ENCODE measurements around the gene MTARC1.
A peak's percentile ranks its signal among the peaks of the same experiment; 100 is the strongest.

Gene MTARC1

DNA sequence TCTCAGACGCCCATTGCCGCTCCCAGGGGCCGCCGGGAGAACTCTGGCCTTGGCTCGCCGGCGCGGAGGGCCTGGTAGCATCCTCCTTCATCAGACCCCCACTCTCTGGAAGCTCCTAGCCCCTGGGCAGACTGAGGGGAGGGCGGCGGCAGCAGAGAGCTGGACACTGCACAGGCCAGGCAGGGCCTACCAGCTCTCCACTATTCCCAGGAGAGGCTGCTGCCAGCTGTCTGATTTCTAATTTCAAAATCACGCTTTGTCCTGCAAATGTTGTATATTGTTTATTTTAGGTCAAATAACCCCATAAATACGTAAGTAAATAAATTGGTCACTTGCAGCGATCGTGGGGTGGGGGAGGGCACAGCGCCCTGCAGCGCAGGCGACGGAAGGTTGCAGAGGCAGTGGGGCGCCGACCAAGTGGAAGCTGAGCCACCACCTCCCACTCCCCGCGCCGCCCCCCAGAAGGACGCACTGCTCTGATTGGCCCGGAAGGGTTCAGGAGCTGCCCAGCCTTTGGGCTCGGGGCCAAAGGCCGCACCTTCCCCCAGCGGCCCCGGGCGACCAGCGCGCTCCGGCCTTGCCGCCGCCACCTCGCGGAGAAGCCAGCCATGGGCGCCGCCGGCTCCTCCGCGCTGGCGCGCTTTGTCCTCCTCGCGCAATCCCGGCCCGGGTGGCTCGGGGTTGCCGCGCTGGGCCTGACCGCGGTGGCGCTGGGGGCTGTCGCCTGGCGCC is at the start of gene MTARC1:
MTARC1 (plus strand) TSS at position 577 of the 732 bp plus-strand sequence; CDS start at position 609, 32 bp downstream.
- peak; percentile 68 for DNase-seq

DNA sequence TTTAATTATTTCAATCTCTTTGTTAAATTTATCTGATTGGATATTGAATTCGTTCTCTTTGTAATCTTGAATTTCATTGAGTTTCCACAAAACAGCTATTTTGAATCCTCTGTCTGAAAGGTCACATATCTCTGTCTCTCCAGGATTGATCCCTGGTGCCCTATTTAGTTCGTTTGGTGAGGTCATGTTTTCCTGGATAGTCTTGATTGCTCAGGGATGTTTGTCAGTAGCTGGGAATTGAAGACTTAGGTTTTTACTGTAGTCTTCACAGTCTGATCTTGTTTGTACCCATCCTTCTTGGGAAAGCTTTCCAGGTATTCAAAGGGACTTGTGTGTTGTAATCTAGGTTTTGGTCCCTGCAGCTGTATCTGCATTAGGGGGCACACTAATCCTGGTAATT is 45.4 kb upstream of the MTARC1 start:
- no peak for DNase-seq

DNA sequence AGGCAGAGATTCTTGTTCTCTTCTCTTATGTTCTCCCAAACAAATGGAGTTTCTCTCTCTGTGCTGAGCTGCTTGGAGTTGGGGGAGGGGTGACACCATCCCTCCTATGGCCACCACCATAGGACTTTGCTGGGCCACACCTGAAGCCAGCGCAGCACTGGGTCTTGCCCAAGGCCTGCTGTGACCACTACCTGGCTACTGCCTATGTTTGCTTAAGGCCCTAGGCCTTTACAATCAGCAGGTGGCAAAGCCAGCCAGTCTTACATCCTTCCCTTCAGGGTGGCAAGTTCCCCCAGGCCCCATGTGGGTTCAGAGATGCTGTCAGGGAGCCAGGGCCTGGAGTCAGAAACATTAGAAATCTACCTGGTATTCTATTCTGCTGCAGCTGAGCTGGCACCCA is 44.9 kb upstream of the MTARC1 start:
- DNase-seq = no peak

DNA sequence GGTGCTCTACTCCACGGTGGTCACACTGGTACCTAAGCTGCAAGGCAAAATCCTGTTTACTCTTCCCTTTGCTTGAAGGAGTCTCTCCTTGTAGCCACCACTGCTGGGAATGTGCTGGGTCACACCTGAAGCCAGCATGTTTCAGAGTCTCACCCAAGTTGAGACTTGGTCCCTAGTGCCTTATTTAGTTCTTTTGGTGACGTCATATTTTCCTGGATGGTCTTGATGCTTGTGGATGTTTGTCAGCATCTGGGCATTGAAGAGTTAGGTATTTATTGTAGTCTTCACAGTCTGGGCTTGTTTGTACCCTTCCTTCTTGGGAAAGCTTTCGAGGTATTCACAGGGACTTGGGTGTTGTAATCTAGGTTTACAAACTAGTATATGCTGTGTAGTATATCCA is 44.2 kb upstream of the MTARC1 start:
- DNase-seq = no peak

- no peak for DNase-seq
Measured at GRCh38 chr1:220746851-220747250, 39.9 kb upstream of the MTARC1 start.

- DNase-seq = no peak
Measured at GRCh38 chr1:220747437-220748088, 39.1 kb upstream of the MTARC1 start.

DNA sequence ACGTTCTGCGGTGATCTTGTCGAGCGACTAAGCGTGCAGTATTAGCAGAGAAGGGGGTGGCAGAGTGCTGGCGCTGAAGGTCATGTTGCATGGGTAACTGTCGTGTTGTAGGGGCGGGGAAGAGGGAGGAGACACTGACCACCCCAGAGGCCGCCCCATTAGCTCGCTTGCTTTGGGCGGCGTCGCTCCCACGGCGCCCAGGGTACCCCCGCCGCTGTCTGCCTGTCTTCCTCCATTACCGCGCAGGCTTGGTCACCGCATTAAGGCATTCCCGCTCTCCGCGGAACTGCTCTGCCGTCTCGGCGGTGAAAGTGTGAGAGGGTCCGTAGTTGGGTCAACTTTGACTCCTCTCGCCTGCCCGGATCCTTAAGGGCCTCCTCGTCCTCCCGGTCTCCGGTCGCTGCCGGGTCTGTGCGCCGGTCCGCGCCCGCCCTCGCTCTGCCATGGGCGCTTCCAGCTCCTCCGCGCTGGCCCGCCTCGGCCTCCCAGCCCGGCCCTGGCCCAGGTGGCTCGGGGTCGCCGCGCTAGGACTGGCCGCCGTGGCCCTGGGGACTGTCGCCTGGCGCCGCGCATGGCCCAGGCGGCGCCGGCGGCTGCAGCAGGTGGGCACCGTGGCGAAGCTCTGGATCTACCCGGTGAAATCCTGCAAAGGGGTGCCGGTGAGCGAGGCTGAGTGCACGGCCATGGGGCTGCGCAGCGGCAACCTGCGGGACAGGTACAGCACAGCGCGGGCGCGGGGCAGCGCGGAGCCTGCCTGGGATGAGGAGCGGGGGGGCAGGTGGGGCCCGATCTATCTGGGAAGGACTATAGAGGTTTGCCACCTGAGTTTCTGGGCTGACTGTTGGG is 38.4 kb upstream of the MTARC1 start, which contains the start of gene MTARC2:
MTARC2 (plus strand) TSS at position 234 of the 846 bp plus-strand sequence; CDS start at position 444, 210 bp downstream.
- DNase-seq = peak; percentile 67

GRCh38 chr1:220748936-220749335 is 37.8 kb upstream of the MTARC1 start:
- no peak for DNase-seq

DNA sequence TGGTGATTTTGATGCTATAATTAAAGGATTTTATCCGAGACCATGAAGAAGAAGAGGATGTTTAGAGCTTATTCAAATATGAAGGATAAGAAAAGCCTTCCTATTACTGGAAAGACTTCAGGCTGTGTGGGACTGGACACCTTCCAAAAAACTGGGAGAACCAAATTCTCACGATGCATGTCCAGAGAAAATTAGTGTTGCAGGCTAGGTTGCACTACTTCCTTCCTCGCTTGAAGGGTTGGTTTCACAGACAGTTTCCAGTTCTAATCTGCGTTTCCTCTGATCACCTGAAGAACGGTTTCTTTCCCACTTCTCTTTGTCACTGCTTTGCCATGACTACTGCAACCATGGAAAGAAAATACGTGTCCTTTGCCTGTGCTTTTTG is 36.6 kb upstream of the MTARC1 start:
- DNase-seq = no peak

DNA sequence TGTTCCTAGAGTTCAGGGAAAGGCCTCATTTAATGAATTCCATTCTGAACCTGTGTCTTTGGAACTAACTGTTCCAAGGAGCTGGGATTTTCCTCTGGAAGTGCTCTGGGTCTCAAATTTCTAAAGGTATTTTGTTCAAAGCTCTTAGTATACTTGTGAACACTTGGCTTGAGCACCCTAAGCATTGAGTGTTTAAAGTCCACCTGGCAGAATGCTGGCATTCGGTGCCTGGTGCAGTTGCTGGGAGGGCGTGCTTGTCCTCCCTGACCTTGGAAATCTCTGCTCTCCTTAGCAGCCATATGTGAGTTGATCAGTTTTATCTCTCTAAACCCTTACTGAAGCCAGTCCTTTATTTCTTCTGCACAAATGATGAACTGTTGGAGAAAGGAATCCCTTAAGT is 35.6 kb upstream of the MTARC1 start:
- DNase-seq = peak; percentile 48

DNA sequence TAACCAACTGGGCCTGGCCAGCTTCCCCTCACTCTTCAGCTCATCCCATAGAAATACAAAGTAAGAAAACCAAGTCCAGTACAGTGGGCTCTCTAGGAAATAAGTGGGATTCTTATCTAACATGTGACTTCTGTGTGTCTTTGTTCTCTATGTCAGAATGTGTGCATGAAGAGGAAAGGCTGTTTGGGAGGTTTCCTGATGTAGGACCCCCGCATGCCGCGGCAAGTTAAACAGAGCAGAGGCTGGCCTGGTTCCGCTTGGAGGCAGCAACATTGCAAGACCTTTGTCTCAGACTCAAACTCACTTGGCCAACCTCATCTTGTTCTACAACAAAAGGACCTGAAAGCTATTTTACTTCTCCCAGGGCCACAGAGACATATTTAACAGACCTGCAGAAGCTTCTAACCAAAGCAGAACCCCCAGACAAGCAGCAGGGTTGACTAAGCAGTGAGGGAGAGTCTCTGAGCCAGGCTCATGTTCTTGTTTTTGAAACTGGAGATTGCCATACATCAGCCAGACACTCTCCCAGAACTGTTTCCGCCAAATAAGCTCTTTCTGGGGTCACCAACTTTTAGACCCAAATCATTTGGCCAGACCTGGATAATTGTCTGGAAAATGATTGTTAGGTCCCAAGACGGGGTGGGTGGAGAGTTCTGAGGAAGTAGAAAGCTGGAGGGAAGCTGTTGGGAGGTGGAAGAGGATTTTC is 32.3 kb upstream of the MTARC1 start:
- DNase-seq = no peak

GRCh38 chr1:220754918-220755295 is 31.8 kb upstream of the MTARC1 start:
- no peak for DNase-seq

GRCh38 chr1:220755309-220755708 is 31.4 kb upstream of the MTARC1 start:
- DNase-seq = no peak

GRCh38 chr1:220757441-220757840 is 29.3 kb upstream of the MTARC1 start:
- DNase-seq = no peak

DNA sequence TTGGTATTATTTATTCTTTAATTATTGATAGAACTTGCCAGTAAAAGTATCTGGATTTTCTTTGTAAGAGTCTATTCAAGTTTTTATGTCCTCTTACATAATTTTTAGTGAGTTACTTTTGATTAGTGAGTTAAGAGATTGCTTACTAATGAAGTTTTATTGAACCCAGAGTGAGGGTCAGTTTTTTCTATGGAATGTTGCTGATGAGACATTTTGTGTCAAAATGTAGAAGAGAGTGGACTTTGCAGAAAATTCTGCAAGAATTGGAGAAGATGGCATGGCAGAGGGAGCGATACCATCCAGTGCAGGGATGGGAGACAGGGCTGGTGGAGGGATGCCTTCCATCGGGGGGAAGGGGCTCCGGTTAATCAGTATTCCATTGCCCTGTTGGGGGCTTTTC is 27.6 kb upstream of the MTARC1 start:
- no peak for DNase-seq

- DNase-seq = no peak
Measured at GRCh38 chr1:220761688-220762427, 24.9 kb upstream of the MTARC1 start.

- no peak for DNase-seq
Measured at GRCh38 chr1:220764757-220765156, 22.0 kb upstream of the MTARC1 start.

DNA sequence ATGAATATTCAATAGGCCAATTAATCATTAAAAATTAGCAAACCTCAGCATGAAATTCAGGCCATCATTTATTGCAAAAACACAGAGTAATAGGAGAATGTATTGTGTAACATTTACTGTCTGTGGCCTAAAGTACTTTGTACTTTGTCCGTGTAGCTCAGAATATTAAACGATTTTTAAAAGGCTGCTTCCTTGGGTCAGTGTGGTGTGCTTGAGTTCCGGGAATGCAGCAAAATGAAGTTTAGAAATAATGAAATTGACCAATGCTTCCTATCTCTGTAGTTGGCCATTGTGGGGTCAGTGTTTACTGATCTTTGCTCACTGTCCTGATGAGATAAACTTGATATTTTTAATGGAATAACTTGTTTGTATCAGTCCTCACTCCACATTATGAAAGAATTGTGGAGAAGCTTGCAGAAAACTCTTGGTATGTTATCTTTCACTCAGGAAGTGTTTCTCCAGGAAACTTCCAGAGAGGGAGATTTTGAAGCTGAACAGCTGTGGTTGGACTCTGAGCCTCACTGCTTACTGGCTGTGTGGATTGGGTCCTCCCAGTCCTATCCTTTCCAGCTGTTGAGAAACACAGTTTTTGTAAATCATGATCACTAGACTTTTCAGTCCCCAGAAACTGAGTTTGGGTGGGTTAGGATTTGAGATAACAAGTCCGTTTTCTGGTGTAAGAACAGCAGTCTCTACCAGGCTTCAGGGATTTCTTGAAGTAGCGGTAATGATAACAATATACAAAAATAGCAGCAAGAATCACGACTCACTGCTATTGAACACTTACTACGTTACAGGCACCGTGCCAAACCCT is 19.2 kb upstream of the MTARC1 start:
- DNase-seq = no peak

DNA sequence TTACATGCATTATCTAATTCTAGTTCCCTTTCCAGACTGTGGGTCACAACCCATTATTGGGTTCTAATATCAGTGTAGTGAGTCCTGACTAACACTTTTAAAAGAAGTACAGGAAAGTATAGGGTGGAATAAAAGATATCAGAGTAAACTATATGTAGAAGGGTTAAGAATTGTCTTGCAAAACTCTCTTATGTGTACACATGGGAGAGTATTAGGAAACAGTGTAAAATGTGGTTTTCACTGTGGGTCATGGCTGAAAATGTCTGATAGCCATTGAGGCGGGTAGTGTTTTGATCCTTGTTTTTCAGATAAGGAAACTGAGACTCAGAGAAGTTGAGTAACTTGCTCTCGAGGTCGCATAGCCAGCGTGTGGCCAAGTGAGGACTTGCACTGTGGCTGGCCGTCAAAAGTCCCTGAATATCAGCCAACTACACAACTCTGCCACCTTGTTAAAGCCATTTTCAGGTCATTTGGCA is 18.5 kb upstream of the MTARC1 start:
- DNase-seq = no peak

GRCh38 chr1:220769205-220769604 is 17.5 kb upstream of the MTARC1 start:
- DNase-seq = no peak

- DNase-seq = no peak
Measured at GRCh38 chr1:220770245-220770913, 16.3 kb upstream of the MTARC1 start.
